NT2/D1 (cell line): ENCODE measurements around the gene FARSA.
"Not testable (repeated sequence)": the region's sequence is repeated elsewhere in the genome, so short reads cannot be mapped to it uniquely, and the experiment has no call there.

Experiments used
- DNase-seq: peaks from one replicate; pipeline ENCODE4 v3.0.0-alpha.2; 2011; ENCODE audit warnings: low read depth, low spot score
- H3K27me3 ChIP-seq: 2 replicates; pipeline ENCODE4 v1.6.0; 2011; ENCODE audit warnings: mild to moderate bottlenecking; ENCODE audit not compliant: insufficient read length, insufficient read depth
- H3K36me3 ChIP-seq: 2 replicates; pipeline ENCODE4 v1.6.1; 2011; ENCODE audit warnings: mild to moderate bottlenecking, low read length, mixed read lengths; ENCODE audit not compliant: insufficient read depth, insufficient read length
- H3K4me1 ChIP-seq: 2 replicates; pipeline ENCODE4 v1.5.1; 2011; ENCODE audit not compliant: insufficient read depth, insufficient read length
- H3K4me3 ChIP-seq: 2 replicates; pipeline ENCODE4 v1.5.1; 2011; ENCODE audit warnings: low read depth; ENCODE audit not compliant: insufficient read length
- H3K9ac ChIP-seq: 2 replicates; pipeline ENCODE4 v1.6.0; 2011; ENCODE audit warnings: low read depth; ENCODE audit not compliant: insufficient read length
- H3K9me3 ChIP-seq: 2 replicates; pipeline ENCODE4 v1.5.1; 2011; ENCODE audit warnings: mild to moderate bottlenecking, low read length; ENCODE audit not compliant: insufficient read depth
- SUZ12 ChIP-seq: IDR thresholded peaks from 2 replicates; pipeline ENCODE4 v1.6.1; 2011; ENCODE audit not compliant: insufficient read length, insufficient read depth; ENCODE audit errors: extremely low read depth
- YY1 ChIP-seq: IDR thresholded peaks from 2 replicates; pipeline ENCODE4 v1.6.1; 2011; ENCODE audit not compliant: insufficient read length, insufficient read depth
- ZNF274 ChIP-seq: IDR thresholded peaks from 2 replicates; pipeline ENCODE4 v1.6.1; 2011; ENCODE audit warnings: mild to moderate bottlenecking, low read depth, low read length

Gene FARSA

DNA sequence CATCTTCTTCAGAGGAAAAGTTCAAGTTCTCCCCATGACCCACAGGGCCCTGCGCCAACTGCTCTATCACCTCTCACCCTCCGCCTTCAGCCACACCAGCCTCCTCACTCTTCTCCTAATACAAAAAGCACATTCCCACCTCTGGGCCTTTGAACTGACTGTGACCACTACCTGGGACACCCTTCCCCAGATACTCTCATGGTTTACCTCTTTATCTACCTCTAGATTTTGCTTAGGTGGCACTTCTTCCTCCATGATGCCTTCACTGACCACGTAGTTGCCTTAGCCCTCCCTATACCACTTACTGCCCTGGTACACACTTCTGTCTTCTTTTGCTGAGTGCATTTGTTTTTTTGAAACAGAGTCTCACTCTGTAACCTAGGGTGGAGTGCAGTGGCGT lies 10.6 kb downstream of the FARSA start:
- peaks cover 7% of the 10 kb centered on the region for H3K27me3 ChIP-seq
- TF ChIP-seq YY1 (no peak), ZNF274 (no peak), SUZ12 (no peak)
- H3K9ac ChIP-seq = no peak overlapping the region
- peaks cover 2% of the 10 kb centered on the region for H3K4me1 ChIP-seq
- peaks cover 52% of the 10 kb centered on the region for H3K36me3 ChIP-seq
- no peak for DNase-seq
- no peak overlapping the region for H3K4me3 ChIP-seq
- H3K9me3 ChIP-seq = peaks cover 9% of the 10 kb centered on the region; the same call in 1 of the 2 replicates

DNA sequence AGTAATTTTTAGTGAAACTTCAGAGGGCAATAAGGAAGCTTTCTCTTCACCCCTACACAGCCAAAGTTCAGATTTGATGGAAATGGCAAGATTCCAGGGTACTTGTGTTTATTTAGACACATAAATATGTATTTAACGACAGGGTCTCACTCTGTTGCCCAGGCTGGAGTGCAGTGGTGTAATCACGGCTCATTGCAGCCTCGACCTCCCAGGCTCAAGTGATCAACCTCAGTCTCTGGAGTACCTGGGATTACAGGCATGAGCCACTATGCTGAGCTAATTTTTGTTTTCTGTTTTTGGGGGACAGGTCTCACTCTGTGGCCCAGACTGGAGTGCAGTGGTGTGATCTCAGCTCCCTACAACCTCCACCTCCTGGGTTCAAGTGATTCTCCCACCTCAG lies 12.5 kb downstream of the FARSA start:
- DNase-seq = no peak
- peaks cover 2% of the 10 kb centered on the region for H3K4me1 ChIP-seq
- H3K9me3 ChIP-seq = peaks cover 9% of the 10 kb centered on the region; the same call in 1 of the 2 replicates
- H3K4me3 ChIP-seq = no peak overlapping the region
- peaks cover 40% of the 10 kb centered on the region for H3K36me3 ChIP-seq
- no peak for TF ChIP-seq SUZ12
- no peak for TF ChIP-seq YY1
- TF ChIP-seq ZNF274 = no peak
- H3K27me3 ChIP-seq = peaks cover 8% of the 10 kb centered on the region
- H3K9ac ChIP-seq = no peak overlapping the region

DNA sequence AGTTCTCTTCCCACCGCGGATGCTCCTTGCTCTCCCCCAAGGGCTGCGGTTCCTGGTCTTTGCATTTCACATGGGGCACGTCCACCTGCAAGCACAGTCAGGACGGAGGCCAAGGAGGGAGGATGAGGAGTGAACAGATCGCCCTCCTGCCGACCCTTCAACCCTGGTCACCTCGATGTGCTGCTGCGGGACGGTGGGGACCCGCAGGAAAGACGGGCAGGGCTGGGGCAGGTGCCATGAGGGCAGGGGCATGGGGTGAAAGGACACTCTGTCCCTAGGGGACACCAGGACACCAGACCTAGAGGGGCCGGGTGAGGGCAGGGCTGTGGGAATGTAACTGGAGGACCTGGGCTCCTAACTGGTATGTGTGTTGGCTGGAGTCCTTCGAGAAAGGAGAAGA lies 15.3 kb downstream of the FARSA start:
- no peak overlapping the region for H3K9ac ChIP-seq
- peaks cover 14% of the 10 kb centered on the region for H3K36me3 ChIP-seq
- no peak for TF ChIP-seq YY1
- no peak for TF ChIP-seq SUZ12
- no peak for TF ChIP-seq ZNF274
- peaks cover 4% of the 10 kb centered on the region for H3K4me1 ChIP-seq
- H3K9me3 ChIP-seq = peaks cover 9% of the 10 kb centered on the region; the same call in 1 of the 2 replicates
- peaks cover 8% of the 10 kb centered on the region for H3K27me3 ChIP-seq
- no peak overlapping the region for H3K4me3 ChIP-seq
- no peak for DNase-seq

DNA sequence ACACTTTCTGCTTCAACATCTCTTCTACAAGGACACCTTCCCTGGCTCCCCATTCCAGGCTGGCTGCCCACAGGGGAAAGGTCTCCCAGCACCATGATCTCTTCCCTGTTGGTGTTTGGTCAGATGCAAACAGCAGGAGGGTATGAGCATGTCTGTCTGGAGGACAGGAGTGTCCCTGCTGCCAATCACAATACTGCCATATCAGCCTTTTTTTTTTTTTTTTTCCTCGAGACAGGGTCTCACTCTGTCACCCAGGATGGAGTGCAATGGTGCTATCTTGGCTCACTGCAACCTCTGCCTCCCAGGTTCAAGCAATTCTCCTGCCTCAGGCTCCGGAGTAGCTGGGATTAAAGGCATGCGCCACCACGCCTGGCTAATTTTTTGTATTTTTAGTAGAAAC lies 17.7 kb downstream of the FARSA start:
- not testable (repeated sequence) for H3K36me3 ChIP-seq, H3K4me1 ChIP-seq, H3K9ac ChIP-seq, H3K9me3 ChIP-seq, DNase-seq, H3K4me3 ChIP-seq, H3K27me3 ChIP-seq

DNA sequence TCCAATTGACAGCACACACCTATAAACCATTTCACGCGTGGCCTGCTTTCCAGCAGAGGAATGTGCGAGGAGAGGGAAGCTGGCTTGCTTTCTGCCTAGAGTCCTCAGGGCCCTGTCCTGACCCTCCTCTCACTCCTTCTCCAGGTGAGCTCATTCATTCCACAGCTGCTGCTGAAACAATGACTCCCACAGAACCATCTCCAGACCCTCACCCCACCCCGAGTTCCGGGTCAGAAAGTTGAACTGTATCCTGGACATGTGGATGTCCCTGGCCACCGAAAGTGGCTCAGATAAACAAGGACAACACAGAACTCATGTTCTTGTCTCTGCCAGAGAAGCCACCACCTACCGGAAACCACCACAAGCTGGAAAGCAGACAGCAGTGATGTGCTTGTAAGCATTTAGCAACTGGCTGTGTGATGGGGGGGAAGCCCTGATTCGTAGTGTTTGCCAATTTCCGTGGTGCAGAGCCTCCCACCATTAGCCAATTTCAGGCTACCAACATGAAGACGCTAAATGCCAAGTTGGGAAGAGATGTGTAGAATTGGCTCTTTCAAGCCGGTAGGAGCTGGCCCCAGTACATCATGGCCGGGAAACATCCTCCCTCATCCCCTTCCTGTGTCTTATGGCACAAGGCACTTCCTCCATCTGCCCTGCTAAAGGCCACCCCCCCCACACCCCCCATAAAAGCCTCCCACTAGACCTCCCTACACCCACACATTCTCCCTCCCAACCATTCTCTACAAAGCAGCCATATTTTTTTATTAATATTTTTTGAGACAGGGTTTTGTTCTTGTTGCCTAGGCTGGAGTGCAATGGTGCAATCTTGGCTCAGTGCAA lies 19.4 kb downstream of the FARSA start:
- Histone ChIP-seq H3K9me3 (peaks cover 9% of the 10 kb centered on the region; the same call in 1 of the 2 replicates), H3K9ac (no peak overlapping the region), H3K4me1 (peaks cover 5% of the 10 kb centered on the region), H3K4me3 (no peak overlapping the region), H3K27me3 (peaks cover 8% of the 10 kb centered on the region), H3K36me3 (no peaks in the 10 kb centered on the region)
- no peak for DNase-seq
- TF ChIP-seq YY1 (no peak), ZNF274 (no peak), SUZ12 (no peak)

DNA sequence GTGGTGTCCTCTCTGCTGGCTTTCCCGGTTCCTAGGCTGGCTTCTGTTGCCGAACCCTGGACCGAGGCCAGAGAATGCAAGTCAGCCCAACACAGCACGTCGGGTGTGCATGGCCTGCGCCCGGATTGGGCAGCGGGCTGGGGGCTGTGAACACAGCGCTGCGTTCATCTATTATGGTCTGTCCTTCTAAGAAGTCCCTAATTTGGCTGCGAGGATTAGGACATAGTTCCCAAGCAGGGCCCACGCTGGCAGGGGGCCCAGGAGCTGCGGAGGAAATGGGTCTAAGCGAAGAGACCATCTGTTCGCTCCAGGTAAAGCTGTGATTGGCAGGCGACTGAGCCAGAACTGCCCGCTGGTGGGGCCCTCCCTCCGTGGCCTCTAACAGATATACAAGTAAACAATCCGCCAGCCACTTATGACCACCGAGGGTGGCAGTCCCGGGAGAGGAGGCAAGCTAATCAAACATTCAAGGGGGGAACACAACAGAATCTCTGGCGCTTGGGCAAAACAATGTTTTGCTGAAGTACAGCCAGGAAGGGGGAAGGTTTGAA lies 20.4 kb downstream of the FARSA start:
- Histone ChIP-seq H3K9ac (peak overlapping the region; percentile 11), H3K9me3 (no peaks in the 10 kb centered on the region), H3K4me3 (no peak overlapping the region), H3K4me1 (peaks cover 3% of the 10 kb centered on the region), H3K36me3 (no peaks in the 10 kb centered on the region), H3K27me3 (peaks cover 2% of the 10 kb centered on the region)
- peak; percentile 33 for DNase-seq
- TF ChIP-seq ZNF274 (no peak), SUZ12 (no peak), YY1 (no peak)

DNA sequence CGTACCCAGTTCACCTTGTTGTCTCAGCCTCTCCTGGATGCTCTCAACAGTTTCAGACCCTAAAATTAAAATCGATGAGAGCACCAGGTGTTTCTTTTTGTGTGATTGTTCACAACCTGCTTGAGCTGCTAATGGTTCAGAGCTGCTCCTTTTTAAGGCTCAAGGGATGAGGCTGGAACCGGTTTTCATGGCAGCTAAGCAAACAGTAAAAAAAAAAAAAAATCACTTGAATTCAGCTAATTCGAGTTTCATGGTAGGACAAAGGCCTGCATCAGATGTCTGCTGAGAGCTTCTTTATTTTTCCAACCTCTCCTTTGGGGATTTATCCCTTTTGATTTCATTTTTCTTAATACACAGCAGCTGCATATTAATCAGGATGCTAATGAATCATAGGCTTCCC lies 20.9 kb downstream of the FARSA start:
- DNase-seq = no peak
- peak overlapping the region; percentile 11 for H3K9ac ChIP-seq
- H3K9me3 ChIP-seq = no peaks in the 10 kb centered on the region
- TF ChIP-seq YY1 (no peak), SUZ12 (no peak)
- peaks cover 3% of the 10 kb centered on the region for H3K4me1 ChIP-seq
- no peak overlapping the region for H3K4me3 ChIP-seq
- H3K27me3 ChIP-seq = no peaks in the 10 kb centered on the region
- H3K36me3 ChIP-seq = no peaks in the 10 kb centered on the region
